ENCODE data around the gene ARHGAP24.

ARHGAP24 gene

GRCh38 chr4:85672116-85672515 lies 197.2 kb downstream of the ARHGAP24 start:
- TF ChIP-seq CTCF (IDR thresholded peaks at IDR 0.05): no peak

- no peak for TF ChIP-seq CTCF (IDR thresholded peaks at IDR 0.05)
Measured at GRCh38 chr4:85672959-85673358, 198.0 kb downstream of the ARHGAP24 start.

GRCh38 chr4:85673540-85673939 lies 198.6 kb downstream of the ARHGAP24 start:
- no peak for TF ChIP-seq CTCF (IDR thresholded peaks at IDR 0.05)

- TF ChIP-seq CTCF (IDR thresholded peaks at IDR 0.05): no peak
Measured at GRCh38 chr4:85675076-85676049, 200.4 kb downstream of the ARHGAP24 start.

GRCh38 chr4:85676050-85676425 lies 201.1 kb downstream of the ARHGAP24 start:
- no peak for TF ChIP-seq CTCF (IDR thresholded peaks at IDR 0.05)

- TF ChIP-seq CTCF (IDR thresholded peaks at IDR 0.05): no peak
Measured at GRCh38 chr4:85676850-85677590, 202.1 kb downstream of the ARHGAP24 start.

GRCh38 chr4:85681221-85681657 lies 206.3 kb downstream of the ARHGAP24 start:
- TF ChIP-seq CTCF (IDR thresholded peaks at IDR 0.05): no peak

Measured in LNCAP (cell line).